Stomach (tissue), 9 donors: ENCODE measurements around the gene BCKDK. TPM values are rescaled to one million over a fixed set of nuclear protein-coding genes. Genes with fewer than 3 reads are reported as not detected.

Experiments used
- DNase-seq, 2 donors: peaks; one replicate each; pipeline versions ENCODE4 v3.0.0 to v3.0.0-alpha.2; 2013 to 2019
- H3K27ac ChIP-seq, 5 donors: fragments of 200-600 bp in 4 of 5; sonication (generic) in 4 of 5; one replicate each; pipeline ENCODE4 v1.5.1; 2013 to 2019; ENCODE audit warnings: mild to moderate bottlenecking in 1 of 5, moderate library complexity in 1 of 5
- H3K27me3 ChIP-seq, 3 donors: fragments of 200-600 bp; sonication (generic); one replicate each; pipeline ENCODE4 v1.5.1; 2017 to 2019; ENCODE audit warnings: mixed run types in 1 of 3
- H3K36me3 ChIP-seq, 4 donors: fragments of 200-600 bp; sonication (generic); 1 replicate in 3 of 4; 2 replicates in 1 of 4; pipeline ENCODE4 v1.5.1; 2016 to 2019
- H3K4me1 ChIP-seq, 4 donors: fragments of 200-600 bp; sonication (generic); one replicate each; pipeline ENCODE4 v1.5.1; 2016 to 2019
- H3K4me3 ChIP-seq, 4 donors: fragments of 200-600 bp; sonication (generic) in 3 of 4; one replicate each; pipeline ENCODE4 v1.5.1; 2016 to 2019; ENCODE audit warnings: mild to moderate bottlenecking in 1 of 4
- H3K9me3 ChIP-seq, 4 donors: fragments of 200-600 bp; sonication (generic); one replicate each; pipeline ENCODE4 v1.5.1; 2016 to 2019
- EP300 ChIP-seq: sonication (generic); formaldehyde crosslinking; IDR thresholded peaks from one replicate; pipeline ENCODE4 v1.6.1; 2017; ENCODE audit warnings: antibody characterized with exemption
- POLR2A ChIP-seq, 4 donors: fragments of 450-650 bp; IDR thresholded peaks; one replicate each; pipeline ENCODE4 v1.6.1; 2016; ENCODE audit warnings: antibody characterized with exemption in 4 of 4, control low read depth in 2 of 4, mild to moderate bottlenecking in 1 of 4, moderate library complexity in 1 of 4
- POLR2AphosphoS5 ChIP-seq, 3 donors: sonication (generic); formaldehyde crosslinking; IDR thresholded peaks; one replicate each; pipeline ENCODE4 v1.6.1; 2016; ENCODE audit warnings: antibody characterized with exemption in 3 of 3
- WGBS, 5 donors: extraction: QIAGEN DNeasy Blood & Tissue Kit in 3 of 5; methylation state at CpG; one replicate each; pipeline versions ENCODE4 v1.1.5 to v1.1.7; 2013 to 2018; 5-methylcytosine and 5-hydroxymethylcytosine counted together
- intact Hi-C: fragments of 100-400 bp; cut with DNase I; formaldehyde crosslinking; loops from one replicate; pipeline ENCODE4 v1.15.1; 2023; ENCODE audit warnings: low total_unique reads
- polyA plus RNA-seq, 3 donors: library from polyadenylated mRNA; stranded (reverse); fragments of 200-250 nt; gene quantifications; one replicate each; pipeline ENCODE4 v1.2.3, GENCODE V29; 2013
- total RNA-seq, 5 donors: library from RNA; depleted of rRNA; stranded (reverse); fragments of >200 nt; gene quantifications; one replicate each; pipeline versions ENCODE4 v1.1.0 to v1.2.3, GENCODE V29; 2014 to 2016
- TF ChIP-seq, protein P1 (sequence below), 7 experiments: fragments of 450-650 bp in 4 of 7; fragments of 200-600 bp in 3 of 7; sonication (generic) in 3 of 7; IDR thresholded peaks; one replicate each; pipeline ENCODE4 v1.5.1; 2016 to 2019; ENCODE audit warnings: antibody characterized with exemption in 7 of 7, control low read depth in 2 of 7, mild to moderate bottlenecking in 1 of 7
- donor health status: healthy with polysubstance abuse.
- donor health status: Bipolar disorder and iron deficiency.
- donor health status: healthy.

BCKDK gene
- total and polyA plus RNA-seq, 8 donors: 11.0 to 197 (median 37.5) TPM

DNA sequence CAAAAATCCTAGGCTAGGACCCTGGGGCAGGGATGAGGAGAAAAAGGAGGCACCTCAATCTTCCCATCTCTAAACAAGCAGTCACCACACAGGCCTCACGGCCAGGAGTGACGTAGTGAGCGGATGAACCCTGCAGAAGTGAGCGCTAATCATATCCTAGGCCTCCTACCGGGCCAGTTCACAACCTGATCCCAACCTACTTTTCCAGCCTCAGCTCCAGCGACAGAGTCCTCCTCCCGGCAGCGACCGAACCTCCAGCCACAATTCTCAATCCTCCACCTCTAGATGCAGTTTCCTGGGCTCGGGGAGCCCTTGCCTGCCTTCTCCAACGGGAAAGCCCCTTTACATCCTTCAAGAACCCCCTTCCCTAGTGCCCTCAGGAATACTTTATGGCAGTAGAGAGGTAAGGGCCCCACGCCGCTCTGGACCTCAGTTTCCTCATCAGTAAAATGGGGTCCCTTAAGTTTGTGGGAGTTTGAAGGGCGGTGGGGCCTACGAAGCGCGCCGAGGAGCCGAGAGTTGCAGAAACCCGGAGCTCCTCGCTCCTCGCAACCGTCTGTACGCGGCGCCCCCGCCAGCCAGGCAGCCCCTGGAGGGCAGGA, 35.5 kb upstream of the BCKDK start:
- no peak for TF ChIP-seq POLR2AphosphoS5 (IDR thresholded peaks at IDR 0.05)
- TF ChIP-seq, protein P1, sequence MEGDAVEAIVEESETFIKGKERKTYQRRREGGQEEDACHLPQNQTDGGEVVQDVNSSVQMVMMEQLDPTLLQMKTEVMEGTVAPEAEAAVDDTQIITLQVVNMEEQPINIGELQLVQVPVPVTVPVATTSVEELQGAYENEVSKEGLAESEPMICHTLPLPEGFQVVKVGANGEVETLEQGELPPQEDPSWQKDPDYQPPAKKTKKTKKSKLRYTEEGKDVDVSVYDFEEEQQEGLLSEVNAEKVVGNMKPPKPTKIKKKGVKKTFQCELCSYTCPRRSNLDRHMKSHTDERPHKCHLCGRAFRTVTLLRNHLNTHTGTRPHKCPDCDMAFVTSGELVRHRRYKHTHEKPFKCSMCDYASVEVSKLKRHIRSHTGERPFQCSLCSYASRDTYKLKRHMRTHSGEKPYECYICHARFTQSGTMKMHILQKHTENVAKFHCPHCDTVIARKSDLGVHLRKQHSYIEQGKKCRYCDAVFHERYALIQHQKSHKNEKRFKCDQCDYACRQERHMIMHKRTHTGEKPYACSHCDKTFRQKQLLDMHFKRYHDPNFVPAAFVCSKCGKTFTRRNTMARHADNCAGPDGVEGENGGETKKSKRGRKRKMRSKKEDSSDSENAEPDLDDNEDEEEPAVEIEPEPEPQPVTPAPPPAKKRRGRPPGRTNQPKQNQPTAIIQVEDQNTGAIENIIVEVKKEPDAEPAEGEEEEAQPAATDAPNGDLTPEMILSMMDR (IDR thresholded peaks at IDR 0.05): no peak
- TF ChIP-seq EP300: no peak
- TF ChIP-seq POLR2A (IDR thresholded peaks at IDR 0.05): no peak
- peak overlapping the region; percentile 86 to 99 (median 97) for H3K27ac ChIP-seq
- H3K4me1 ChIP-seq: peaks cover 22 to 43% (median 37%) of the 10 kb centered on the region in 4 donors
- intact Hi-C loops: no loop called here
- 1 to 2% (median 1%) methylated on average over 27 of the region's 27 CpGs for WGBS, 5 donors
- H3K27me3 ChIP-seq: no peaks in the 10 kb centered on the region
- H3K9me3 ChIP-seq: no peaks in the 10 kb centered on the region
- peak overlapping the region; percentile 92 to 98 (median 94) for H3K4me3 ChIP-seq
- DNase-seq: peak in 1 of 2 donors; percentile 47
- peaks cover 16 to 17% (median 16%) of the 10 kb centered on the region in 4 donors for H3K36me3 ChIP-seq

DNA sequence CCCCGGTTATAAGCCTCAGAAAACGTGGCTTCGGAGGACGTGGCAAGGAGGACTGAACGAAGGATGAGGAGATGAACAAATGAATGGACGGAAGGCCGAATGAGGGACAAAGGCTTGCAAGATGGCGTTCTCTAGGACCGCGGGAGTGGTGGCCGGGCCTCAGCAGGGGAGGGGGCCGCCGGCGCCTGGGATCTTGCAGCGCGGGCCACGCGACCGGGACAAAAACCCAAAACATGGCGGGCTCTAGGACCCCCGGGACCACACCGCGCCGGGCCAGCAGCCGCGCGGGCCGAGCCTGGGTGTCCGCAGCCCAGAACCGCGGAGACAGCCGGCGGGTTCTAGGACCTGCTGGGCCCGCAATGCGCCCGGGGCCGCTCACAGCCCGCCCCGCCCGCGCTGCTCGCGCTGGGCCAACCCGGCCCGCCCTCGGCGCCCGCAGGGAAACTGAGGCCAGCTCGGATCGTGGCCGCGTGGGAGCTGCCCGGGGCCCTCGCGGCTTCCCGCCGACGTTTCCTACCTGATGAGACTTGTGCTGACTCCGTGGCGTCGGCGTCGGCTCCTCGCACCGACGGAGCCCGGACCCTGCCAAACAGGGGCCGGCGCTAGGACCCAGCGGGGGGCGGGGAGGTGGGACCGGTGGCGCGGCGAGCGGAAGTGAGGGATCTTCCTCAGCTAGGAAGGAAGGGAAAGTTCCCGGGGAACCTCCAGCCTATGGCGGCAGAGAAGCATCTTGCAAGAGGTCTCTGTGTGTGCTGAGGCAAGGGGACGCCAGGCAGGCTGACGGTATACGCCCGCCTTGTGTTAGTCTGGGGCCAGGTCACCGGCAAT, 34.8 kb upstream of the BCKDK start:
- H3K27ac ChIP-seq: peak overlapping the region; percentile 86 to 99 (median 97)
- H3K9me3 ChIP-seq: no peaks in the 10 kb centered on the region
- DNase-seq: peak; percentile 92 to 97
- H3K27me3 ChIP-seq: no peaks in the 10 kb centered on the region
- TF ChIP-seq, protein P1 (IDR thresholded peaks at IDR 0.05): peak in 1 of 7 experiments; percentile 7
- TF ChIP-seq EP300 (no peak), POLR2A (IDR thresholded peaks at IDR 0.05) (no peak), POLR2AphosphoS5 (IDR thresholded peaks at IDR 0.05) (peak; percentile 43 to 72 (median 58))
- H3K4me1 ChIP-seq: peaks cover 22 to 43% (median 37%) of the 10 kb centered on the region in 4 donors
- peaks cover 23 to 25% (median 24%) of the 10 kb centered on the region in 4 donors for H3K36me3 ChIP-seq
- intact Hi-C loops: no loop called here
- 0 to 1% (median 0%) methylated on average over 43 to 83 of the region's 83 CpGs for WGBS, 5 donors
- peak overlapping the region; percentile 92 to 98 (median 94) for H3K4me3 ChIP-seq

DNA sequence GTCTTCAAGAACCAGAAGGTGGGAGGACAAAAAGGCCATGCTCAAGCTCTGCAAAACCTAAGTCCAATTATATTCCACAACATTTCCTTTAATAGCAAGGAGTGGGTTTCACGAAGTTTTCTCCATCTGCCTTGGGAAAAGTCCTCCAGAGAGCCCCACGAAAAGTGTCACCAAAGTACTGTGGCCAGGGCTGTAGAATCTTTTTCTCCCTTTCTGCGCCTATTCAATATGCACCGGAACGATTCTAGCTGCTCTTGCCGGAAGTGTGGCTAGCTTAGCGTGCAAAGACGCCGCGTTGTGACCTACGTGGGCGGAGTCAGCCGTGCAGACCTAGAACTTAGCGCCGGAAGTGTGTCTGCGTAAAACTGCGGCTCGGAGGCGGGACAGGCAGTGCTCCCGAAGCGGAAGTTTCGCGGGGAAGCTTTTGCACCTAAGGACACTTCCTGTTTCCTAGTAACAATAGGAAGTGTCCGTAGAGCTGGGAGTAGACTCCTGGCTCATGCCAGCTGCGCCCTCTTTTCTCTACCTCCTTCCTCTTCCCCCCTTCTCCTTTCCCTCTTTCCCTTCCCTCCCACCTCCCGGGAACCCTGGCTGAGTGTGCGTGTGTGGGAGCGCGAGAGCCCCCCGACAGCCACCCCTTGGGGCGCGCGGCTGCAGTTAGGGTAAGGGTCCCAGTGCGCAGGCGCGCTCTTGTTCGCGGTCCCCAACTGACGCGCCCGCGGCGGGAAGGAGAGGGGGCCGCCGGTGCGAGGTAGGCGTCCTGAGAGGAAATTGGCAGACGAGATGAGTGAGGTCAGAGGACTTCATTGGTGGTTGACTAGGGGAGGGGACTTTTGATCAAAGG, 34.0 kb upstream of the BCKDK start, which contains the start of the genes ZNF646 and ZNF668:
TSS of gene ZNF646 (plus strand) at position 453 of the 844 bp plus-strand sequence. CDS start 1,903 bp downstream, outside the sequence.
TSS of gene ZNF668 (minus strand) at position 271 of the 844 bp plus-strand sequence. CDS start 9,781 bp downstream, outside the sequence.
- TF ChIP-seq EP300 (no peak), POLR2AphosphoS5 (IDR thresholded peaks at IDR 0.05) (peak; percentile 78 to 95 (median 91))
- H3K9me3 ChIP-seq: no peaks in the 10 kb centered on the region
- H3K4me3 ChIP-seq: peak within 1 kb of the TSS; percentile 92 to 98 (median 94)
- WGBS, 5 donors: 0 to 1% (median 0%) methylated on average over 28 to 48 of the region's 48 CpGs
- H3K4me1 ChIP-seq: peaks cover 22 to 51% (median 37%) of the 10 kb centered on the region in 4 donors
- peak within 1 kb of the TSS; percentile 86 to 99 (median 97) for H3K27ac ChIP-seq
- H3K36me3 ChIP-seq: peaks cover 31 to 33% (median 32%) of the 10 kb centered on the region in 4 donors
- H3K27me3 ChIP-seq: no peaks in the 10 kb centered on the region
- peak; percentile 99 to 100 for DNase-seq
- intact Hi-C loops: no loop called here

DNA sequence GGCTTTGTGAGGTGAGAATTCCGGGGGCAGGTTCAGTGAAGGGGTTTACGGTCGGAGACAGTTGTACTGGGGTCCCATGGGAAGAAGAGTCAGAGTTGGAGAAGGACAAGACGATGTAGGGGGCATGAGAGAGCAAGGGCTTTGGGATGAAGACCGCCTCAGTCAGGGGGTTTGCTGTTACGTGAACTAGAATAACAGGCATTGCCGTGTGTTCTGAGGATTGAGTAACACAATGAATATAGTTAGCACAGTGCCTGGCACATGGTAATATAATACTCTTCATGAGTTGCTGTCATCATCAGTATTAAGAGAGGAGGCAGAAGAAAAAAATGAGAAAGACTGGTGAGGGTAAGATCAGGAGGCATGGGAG, 33.4 kb upstream of the BCKDK start:
- peaks cover 37 to 39% (median 38%) of the 10 kb centered on the region in 4 donors for H3K36me3 ChIP-seq
- TF ChIP-seq EP300: no peak
- TF ChIP-seq POLR2AphosphoS5 (IDR thresholded peaks at IDR 0.05): no peak
- no peak for TF ChIP-seq POLR2A (IDR thresholded peaks at IDR 0.05)
- TF ChIP-seq, protein P1 (IDR thresholded peaks at IDR 0.05): no peak
- no peak for DNase-seq
- peaks cover 22 to 57% (median 37%) of the 10 kb centered on the region in 4 donors for H3K4me1 ChIP-seq
- intact Hi-C loops: no loop called here
- 0 to 3% (median 1%) methylated on average over 7 of the region's 7 CpGs for WGBS, 5 donors
- H3K4me3 ChIP-seq: peak overlapping the region; percentile 92 to 98 (median 94)
- H3K27me3 ChIP-seq: no peaks in the 10 kb centered on the region
- peak overlapping the region; percentile 86 to 99 (median 97) for H3K27ac ChIP-seq
- no peaks in the 10 kb centered on the region for H3K9me3 ChIP-seq
